NCI-H2171 treated with DMSO at 0.1 percent for 48 hours (cell line): ENCODE measurements around the gene MXD4.
A peak's percentile ranks its signal among the peaks of the same experiment; 100 is the strongest.

Experiments
- DNase-seq: peaks from one replicate; lab custom pipeline; 2025; lab: John Stamatoyannopoulos, UW

The MXD4 gene

DNA sequence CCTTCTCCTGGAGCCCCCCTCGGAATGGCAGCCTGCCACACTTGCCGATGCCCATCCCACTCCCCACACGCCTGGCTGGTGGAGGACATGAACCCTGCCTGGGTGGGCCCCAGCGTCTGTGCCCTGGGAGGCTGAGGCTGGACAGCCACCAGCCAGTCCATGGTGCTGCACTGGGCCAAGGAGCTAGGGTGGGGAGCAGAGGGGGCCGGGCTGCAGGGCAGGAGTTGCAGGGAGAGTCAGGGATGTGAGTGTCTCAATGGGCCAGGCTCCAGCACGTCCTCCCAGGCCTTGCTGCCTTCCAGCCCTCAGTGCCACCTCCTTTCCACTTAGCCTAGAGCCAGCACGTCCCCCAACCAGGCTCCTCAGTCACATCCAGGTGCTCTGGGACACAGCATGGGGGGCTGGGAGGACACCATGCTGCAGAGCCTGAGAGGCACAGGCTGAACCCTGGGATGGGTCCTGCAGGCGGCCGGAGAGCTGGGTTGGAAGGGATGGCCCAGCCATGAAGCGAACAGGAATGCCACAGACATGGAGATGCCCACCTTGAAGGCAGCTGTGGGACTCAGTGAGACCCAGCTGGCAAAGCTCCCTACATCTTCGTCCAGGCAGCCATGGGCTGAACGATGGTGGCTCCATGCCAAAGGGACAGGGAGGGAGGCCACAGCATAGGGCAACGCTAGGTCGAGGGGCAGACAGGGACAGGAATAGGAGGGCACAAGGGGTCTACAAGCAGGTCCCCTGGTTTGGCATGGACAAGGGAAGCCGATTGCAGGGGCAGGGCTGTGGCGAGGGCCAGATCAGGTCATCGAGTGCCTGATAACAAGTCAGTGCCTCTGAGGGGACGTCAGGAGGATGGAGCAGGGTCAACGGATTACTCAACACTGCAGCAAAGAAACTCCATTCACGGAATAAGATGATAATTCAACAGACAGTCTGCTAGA lies 30.1 kb upstream of the MXD4 start:
- no peak for DNase-seq

DNA sequence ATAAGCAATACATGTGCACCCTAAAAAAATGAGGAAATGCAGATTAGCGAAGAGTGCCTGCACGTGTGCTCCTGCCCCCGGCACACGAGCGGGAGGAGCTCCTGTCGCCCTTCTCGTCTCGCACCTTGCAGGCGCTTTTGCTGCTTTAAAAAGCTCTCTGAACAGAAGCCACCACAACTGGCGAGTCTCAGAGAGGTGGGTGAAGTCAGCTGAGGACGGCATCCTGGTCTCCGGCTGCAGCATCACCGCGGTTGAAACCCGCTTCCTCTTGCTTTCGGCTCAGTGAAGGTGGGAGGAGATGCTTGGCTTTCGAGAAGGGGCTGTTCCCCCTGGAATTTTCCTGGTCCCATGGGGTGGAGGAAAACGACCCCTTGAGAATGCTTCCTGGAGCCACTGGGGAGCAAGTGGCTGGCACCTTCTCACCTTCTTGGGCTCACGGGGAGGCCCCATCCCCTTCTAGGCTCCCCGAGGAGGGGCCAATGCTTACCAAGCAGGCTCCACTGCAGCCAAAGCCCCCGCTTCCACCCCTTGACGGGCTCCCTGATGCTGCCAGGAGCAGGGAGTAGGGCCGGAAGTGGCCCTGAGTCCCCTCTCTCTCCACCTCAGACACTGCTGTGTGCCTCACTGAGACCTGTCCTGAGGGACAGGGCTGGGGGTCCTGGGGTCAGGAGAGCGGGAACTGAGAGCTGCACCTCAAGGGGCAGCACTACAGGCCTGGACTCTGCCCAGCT lies 29.2 kb upstream of the MXD4 start:
- DNase-seq, result no peak

DNA sequence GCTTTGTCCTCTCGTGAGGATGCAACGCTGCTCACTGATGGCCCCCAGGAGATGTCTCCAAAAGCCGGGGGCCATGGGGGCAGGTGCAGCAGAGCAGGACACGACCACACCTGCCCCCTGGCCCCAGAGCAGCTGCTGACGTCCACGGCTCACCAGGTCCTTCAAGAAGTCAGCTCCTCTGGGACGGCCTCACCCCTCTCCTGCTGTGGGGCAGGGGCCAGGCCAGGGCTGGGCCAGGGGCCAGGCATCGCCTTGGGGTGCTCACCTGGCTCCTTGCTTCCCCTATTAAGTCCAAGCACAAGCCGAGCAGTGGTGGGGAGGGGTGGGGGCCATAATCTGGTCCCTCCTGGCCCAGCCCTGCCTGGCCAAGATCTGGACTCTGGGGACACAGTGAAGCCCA lies 28.6 kb upstream of the MXD4 start:
- DNase-seq, result no peak

DNA sequence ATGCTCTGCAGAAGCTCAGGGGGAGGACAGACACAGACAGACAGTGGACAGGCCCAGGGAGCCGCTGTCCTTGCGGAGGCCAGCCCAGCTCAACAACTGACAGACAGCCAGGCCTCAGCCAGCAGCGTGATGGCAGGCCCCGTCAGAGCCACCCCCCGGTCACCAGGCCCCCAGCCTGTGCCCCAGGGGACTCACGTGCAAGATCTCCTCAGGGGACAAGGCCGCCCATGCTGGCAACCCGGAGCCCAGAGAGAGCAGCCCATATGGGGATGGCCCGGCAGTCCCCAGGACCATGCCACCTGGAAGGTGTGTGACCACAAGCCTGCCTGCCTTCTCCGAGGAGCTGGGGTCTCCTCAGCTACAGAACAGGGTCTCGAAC lies 28.0 kb upstream of the MXD4 start:
- DNase-seq, result no peak

DNA sequence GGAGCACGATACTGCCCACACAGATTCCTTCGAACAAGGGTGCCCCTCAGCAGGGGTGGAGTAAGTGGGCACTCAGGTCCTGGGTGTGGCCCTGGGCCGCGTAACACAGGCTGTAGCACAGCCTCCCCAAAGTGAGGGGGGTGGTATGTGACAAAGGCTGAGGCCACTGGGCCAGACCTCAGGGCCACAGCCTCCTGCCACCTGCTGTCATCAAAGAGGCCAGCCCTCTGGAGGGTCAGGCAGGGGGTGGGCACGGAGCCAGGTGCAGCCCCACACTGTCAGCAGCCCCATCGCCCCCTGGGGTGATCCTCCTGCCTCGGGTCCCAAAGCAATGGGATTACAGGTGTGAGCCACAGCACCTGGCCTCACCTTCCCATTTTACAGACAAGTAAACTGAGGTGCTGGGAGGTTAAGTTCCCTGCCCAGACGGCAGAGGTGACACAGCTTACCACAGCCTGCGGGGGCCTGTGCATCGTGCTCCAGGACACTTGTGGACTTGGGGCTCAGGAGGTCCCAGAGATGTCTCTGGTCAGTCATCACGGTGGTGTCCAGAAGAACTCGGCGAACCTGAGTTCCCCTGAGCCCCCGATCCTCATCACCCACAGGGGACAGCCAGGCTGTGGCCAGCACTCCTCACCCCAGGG lies 27.5 kb upstream of the MXD4 start:
- no peak for DNase-seq

DNA sequence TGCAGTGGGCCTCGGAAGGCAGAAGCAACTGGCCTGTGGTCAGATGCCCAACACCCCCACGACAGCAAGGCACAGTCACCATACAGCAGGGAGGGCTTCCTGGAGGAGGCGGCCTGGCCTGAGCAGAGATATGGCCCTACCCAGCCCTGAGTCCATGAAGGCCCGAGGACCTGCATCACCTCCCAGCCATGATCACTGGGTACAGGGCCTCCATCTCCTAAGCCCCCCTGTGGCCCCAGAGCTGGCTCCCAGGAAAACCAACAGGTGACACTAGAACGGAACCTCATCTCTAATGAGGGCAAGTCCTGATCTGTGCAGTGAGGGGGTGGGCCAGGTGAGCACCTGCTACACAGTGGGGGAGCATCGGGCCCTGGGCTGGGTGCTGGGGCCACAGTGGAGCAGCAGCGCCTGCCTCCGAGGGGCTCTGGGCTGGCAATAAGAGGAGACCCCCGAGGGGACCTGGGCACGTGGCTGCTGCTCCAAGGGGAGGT lies 26.2 kb upstream of the MXD4 start:
- no peak for DNase-seq

DNA sequence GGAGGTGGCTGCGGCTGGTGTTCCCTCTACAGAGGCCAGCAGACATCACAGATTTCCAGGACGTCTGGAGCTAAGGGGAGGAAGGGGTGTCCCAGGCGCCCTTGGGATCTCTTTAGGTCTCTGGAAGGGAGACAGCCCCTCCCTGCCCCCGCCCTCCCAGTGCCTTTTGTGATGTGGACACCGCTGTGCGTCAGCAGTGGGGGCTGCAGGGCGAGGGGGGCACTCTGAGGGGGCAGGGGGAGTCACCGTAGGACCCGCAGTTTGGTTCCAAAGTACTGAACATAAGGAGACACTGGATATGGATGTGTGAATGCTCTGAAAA lies 25.6 kb upstream of the MXD4 start:
- no peak for DNase-seq

DNA sequence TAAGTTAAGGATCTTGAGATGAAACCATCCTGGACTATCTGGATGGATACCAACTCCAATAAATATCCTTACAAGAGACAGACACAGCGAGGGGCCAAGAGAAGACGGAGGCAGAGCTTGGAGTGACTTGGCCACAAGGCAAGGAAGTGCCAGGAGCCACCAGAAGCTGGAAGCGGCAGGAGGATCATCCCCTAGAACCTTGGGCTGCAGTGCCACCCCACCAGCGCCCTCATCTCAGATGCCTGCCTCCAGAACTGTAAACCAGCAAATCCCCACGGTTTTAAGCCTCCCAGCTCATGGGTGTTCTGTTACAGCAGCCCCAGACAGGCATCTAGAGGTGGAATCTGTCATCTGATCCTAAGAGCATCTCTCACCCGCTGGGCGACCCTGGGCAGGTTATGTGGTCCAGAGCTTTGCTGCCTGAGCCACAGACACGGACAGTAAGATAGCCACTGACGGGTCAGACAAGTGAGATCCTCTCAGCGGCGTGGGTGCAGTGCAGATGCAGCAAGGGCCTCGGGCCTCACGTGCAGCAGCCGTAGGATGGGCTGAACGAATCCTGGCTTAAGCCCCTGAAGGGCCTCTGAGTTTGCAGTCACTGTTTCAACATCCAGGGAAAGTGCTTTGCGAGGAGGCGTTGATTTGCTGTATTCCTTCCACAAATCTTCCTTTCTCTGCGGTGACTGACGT lies 25.1 kb upstream of the MXD4 start:
- peak; percentile 65 for DNase-seq

DNA sequence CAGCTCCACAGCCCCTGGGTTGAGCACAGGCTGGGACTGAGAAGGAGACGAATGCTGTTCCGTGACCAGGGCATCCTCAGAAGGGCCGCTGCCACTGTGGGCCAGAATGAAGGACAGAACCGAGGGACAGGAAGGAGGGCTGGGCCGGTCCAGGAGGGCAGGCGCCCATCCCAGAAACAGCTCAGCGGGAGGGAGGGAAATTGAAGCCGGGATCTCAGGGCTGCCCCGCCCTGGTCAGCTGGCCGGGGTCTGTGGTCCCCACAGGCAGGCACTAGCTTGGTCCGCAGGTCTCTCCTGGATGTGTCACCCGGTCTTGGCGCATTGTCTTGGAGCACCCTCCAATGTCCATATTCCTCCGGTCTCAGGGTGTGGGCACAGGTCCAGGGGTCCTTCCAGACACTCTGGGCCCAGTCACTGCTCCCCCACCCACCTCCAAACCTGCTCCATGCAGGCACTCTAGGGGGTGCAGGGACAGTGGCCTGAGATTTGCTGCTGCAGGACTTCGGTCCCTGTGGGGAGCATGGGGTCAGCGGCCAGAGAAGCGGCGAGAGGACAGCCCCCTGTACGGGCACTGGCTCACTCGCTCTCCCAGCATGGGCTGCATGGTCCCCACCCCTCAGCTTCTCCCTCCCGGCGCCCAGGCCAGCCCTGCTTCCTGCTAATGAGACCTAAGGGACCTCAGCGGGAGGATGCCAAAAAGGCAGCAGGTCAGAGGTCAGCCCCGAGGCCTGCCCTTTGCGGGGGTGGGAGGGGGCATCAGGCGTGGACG lies 23.9 kb upstream of the MXD4 start:
- DNase-seq, result no peak

DNA sequence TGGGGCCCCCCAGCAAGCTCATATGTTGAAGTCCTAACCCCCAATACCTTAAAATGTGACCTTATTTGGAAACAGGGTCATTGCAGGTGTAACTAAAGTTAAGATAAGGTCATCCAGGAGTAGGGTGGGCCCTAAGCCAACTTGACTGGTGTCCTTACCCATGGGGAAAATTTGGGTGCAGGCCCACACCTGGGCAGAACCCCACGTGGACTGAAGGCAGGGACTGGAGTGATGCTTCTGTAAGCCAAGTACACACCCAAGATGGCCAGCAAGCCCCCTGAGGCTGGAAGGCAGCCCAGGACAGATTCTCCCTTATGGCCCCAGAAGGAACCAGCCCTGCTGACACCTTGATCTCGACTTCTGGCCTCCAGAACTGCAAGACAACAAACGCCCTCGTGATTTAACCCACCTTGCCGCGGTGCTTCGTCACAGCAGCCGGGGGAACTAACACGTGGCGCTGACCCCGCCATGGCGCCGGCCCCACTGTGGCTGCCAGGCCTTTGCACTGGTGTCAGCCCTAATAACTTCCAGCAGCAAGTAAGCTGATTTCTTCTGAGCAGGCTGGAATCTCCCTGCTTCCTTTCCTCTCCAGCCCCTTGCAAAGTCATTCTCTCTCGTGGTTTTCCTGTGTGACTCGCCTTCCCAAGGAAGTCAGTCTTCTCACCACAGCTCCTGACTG lies 23.2 kb upstream of the MXD4 start:
- no peak for DNase-seq

DNA sequence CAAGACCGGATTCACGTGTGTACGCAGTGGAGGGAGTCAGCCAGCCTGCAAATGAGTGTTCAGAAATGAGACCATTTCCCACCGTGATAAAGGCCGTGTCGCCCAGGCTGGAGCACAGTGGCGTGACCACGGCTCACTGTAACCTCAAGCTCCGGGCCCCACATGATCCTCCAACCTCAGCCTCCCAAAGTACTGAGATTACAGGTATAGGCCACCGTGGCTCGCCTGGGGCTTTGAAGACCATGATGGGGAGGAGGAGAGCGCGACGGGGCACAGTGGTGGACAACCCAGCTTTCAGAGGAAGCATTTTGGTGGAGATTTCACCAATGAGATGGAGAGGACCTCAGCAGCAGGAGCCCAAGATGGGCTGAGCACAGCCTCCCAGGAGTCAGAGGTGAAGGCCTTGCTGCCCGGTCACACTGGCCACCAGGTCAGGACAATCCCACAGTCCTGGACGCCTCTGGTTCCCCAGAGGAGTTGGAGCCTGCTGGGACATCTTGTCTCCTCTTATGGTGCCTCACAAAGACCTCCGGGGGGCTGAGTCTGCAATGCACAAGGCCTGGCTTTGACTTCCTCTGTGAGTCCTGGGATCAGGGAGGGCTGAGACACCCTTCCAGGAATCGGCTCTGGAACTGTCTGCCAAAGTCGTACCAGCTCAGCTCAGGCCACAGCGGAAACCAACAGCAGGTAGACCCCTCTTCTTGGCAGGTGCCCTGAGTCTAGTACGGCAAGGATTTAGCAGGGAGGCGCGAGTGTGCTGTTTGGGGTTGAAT lies 22.4 kb upstream of the MXD4 start:
- DNase-seq, result no peak

DNA sequence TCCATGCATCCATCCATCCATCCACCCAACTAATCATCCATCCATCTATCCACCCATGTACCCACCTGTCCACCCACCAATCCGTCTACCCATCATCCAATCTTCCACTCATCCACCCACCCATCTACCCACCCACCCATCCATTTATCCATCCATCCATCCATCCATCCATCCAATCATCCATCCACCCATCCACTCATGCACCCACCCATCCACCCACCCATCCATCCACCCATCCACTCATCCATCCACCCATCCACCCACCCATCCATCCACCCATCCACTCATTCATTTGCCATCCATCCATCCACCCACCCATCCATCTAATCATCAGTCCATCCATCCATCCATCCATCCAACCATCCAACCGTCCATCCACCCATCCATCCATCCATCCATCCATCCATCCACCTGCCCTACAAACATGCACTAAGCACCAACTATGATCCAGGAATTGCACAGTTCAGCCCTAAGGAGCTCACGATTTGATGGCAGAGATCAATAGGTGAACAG lies 21.3 kb upstream of the MXD4 start:
- DNase-seq, result no peak

DNA sequence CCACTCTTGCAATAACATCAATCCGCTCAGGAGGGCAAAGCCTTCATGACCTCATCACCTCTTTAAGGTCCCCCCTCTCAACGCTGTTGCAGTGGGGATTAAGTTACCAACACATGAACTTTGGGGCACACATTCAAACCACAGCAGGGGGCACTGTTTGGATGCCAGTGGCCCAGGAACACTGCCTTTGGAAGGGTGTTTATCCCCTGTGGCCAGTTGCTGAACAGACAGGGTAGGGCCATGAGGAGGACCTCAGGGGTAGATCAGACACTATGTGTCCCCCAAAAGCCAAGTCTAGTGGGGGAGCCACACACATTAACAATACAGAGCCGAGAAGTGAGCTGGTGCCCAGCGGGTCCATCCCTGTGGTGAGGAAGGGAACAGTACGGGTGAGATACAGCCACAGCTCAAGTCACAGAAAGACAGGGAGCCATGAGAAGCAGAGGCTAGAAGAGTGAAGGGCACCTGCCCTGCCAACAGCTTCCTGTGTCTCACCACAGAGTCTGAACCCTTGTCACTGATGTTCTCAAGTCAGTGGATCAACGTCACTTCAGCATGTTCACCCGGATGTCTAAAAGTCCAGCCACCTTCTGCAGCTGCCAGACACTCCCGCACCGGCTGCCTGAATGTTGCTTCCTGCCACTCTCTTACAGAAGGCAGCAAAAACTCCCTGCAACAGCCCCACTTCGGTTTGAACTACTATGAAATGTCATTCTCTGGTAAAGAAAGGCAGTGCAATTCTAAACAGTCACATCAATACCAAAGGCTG lies 19.9 kb upstream of the MXD4 start:
- DNase-seq, result no peak

DNA sequence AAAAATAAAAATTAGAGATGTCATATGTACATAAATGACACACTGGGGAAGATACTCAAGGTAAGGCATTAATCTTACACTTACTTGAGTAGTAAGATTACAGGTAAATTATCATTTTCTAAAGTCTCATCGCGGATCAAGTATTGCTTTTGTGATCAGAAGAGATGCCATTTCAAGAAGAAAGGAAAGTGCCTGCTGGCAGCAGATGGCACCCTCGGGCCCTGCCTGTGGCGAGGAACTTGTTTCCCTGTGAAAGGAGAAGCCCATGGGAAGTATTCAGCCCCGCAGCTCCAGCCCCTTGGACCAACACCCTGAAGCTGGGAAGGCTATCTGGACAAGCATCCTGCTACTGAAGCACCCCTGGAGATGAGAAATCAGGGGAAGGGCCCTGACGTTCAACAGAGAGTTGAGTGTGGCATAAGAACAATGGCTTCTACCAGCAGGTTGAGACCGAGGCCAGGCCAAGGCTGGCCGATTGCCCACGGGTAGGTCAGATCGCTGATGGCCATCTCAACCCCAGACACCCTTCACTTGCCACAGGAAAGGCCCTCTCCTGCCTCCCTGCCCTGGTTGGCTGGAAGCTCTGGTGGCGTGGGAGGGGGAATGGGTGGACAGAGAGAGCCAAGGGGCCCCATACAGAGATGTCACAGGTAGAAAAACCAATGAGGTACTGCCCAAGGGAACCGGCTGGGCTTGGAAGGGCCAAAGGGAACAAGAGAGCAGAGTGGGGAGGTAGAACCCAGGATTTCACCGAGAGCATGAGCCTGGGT lies 18.8 kb upstream of the MXD4 start:
- no peak for DNase-seq

DNA sequence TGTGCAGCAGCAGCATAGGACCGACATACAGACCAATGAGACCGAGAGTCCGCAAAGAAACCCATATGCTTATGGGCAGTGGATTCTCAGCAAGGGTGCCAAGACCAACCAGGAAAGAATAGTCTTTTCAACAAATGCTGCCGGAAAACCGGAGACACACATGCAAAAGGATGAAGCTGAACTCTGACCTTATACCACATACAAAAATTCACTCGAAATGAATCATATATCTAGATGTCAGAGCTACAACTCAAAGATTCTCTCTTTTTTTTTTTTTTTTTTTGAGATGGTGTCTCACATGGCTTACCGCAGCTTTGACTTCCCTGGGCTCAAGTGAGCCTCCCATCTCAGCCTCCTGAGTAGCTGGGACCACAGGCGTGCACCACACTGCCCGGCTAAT lies 16.0 kb upstream of the MXD4 start:
- DNase-seq, result no peak

DNA sequence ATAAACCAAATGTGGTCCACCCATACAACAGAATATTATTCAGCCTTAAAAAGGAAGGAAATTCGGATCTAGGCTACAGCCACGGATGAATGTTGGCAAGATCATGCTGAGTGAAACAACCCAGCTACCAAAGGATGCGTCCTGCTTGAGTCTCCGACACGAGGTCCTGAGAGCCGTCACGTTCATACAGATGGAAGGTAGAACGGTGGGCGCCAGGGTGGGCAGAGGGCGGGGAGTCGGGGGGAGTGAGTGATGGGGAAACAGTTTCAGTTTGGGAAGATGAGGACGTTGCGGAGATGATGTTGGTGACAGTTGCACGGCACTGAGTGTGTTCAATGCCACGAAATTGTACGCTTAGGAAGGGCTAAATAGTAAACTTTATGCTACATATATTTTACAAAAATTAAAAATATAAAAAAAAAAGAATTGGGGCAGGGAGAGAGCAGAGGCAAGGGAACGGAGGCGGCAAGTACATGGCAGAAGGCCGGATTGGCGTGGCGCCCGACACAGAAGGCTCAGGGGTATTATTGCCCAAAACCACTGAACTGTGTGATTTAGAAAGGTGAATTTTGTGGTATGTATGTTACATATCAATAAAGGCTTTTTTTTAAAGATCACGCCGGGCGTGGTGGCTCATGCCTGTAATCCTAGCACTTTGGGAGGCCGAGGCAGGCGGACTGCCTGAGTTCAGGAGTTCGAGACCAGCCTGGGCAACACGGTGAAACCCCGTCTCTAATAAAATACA lies 14.8 kb upstream of the MXD4 start:
- peak; percentile 39 for DNase-seq

DNA sequence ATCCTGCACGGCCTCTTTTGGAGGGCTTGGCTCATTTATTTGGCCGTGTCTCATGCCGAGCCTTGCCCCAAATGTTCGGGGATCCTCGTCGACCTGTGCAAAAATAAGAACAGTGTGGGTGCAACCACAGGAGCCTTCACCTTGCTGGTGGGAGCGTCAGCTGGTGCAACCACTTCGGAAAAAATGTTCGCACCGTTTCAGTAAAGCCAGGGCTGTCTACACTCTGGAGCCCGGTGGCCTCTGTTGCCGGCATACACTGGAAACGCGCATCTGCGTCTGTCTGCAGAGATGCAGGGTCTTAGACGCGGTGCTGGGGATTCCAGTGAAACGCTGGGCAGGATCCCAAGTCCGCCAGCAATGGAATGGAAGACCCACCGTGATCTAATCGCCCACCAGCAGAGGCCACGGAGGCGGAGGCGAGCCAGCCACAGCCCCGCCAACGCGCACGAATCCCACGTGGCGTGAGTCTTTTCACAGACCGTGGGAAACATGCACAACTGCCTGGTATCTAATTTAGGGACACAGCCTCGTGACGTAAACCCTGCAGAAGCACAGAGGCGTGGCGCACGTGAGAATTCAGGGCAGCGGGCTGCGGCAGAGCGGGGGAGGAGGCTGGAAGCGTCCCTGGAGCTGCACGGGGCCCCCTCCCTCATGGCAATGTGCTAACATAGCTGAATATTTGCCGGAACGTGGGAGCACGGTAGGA lies 13.8 kb upstream of the MXD4 start:
- no peak for DNase-seq
